Lower leg skin (tissue), 4 donors: ENCODE measurements around the gene ARRDC2. TPM values are rescaled to one million over a fixed set of nuclear protein-coding genes. Genes with fewer than 3 reads are reported as not detected.

ENCODE experiments used
- DNase-seq, 2 donors: peaks; one replicate each; pipeline ENCODE4 v3.0.0-alpha.2; 2019; ENCODE audit warnings: low spot score in 2 of 2
- H3K4me3 ChIP-seq: fragments of 200-600 bp; sonication (generic); 2 replicates; pipeline ENCODE4 v1.5.1; 2017; ENCODE audit warnings: mild to moderate bottlenecking, low read depth; ENCODE audit not compliant: poor library complexity, severe bottlenecking
- POLR2A ChIP-seq, 2 donors: fragments of 450-650 bp; IDR thresholded peaks; one replicate each; pipeline ENCODE4 v1.6.1; 2016 to 2017; ENCODE audit warnings: antibody characterized with exemption in 2 of 2, mild to moderate bottlenecking in 1 of 2, moderate library complexity in 1 of 2
- WGBS, 2 donors: methylation state at CpG; one replicate each; pipeline ENCODE4 v1.1.5; 2018; 5-methylcytosine and 5-hydroxymethylcytosine counted together
- intact Hi-C: fragments of 100-400 bp; cut with DNase I; formaldehyde crosslinking; loops from one replicate; pipeline ENCODE4 v1.15.0; 2023; ENCODE audit warnings: low total_unique reads
- total RNA-seq, 4 donors: library from RNA; depleted of rRNA; stranded (reverse); fragments of >200 nt; gene quantifications; one replicate each; pipeline ENCODE4 v1.1.0, GENCODE V29; 2016
- TF ChIP-seq, protein P1 (sequence below), 3 donors: fragments of 450-650 bp; IDR thresholded peaks; one replicate each; pipeline ENCODE4 v1.5.1; 2016; ENCODE audit warnings: antibody characterized with exemption in 3 of 3, mild to moderate bottlenecking in 3 of 3, moderate library complexity in 2 of 3

The ARRDC2 gene
- total RNA-seq, 4 donors from 2014 or later: 54.1 to 92.8 (median 73.5) TPM

DNA sequence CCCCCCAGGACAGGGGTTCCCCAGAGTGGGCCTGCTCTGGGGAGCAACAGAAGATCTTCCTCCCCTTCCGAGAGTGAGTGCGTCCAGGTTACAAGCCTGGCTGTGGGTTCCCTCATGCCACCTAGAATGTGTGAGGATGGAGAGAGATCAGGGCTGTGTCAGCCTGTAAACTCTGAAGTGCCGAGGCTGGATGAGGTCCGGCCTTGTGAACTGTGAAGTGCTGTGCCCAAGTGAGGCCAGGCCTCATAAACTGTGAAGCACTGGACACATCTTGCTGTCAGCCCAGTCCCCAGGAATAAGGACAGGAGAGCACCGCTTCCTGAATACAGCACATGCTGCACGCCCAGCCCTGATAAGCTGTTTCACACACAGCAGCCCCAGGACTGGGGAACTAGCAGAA is 33.4 kb upstream of the ARRDC2 start:
- TF ChIP-seq, protein P1, sequence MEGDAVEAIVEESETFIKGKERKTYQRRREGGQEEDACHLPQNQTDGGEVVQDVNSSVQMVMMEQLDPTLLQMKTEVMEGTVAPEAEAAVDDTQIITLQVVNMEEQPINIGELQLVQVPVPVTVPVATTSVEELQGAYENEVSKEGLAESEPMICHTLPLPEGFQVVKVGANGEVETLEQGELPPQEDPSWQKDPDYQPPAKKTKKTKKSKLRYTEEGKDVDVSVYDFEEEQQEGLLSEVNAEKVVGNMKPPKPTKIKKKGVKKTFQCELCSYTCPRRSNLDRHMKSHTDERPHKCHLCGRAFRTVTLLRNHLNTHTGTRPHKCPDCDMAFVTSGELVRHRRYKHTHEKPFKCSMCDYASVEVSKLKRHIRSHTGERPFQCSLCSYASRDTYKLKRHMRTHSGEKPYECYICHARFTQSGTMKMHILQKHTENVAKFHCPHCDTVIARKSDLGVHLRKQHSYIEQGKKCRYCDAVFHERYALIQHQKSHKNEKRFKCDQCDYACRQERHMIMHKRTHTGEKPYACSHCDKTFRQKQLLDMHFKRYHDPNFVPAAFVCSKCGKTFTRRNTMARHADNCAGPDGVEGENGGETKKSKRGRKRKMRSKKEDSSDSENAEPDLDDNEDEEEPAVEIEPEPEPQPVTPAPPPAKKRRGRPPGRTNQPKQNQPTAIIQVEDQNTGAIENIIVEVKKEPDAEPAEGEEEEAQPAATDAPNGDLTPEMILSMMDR (IDR thresholded peaks at IDR 0.05): no peak
- TF ChIP-seq POLR2A (IDR thresholded peaks at IDR 0.05): no peak
- 78 to 87% methylated on average over 6 of the region's 6 CpGs for WGBS, 2 donors
- no peak overlapping the region for H3K4me3 ChIP-seq
- intact Hi-C loops: no loop called here
- no peak for DNase-seq

DNA sequence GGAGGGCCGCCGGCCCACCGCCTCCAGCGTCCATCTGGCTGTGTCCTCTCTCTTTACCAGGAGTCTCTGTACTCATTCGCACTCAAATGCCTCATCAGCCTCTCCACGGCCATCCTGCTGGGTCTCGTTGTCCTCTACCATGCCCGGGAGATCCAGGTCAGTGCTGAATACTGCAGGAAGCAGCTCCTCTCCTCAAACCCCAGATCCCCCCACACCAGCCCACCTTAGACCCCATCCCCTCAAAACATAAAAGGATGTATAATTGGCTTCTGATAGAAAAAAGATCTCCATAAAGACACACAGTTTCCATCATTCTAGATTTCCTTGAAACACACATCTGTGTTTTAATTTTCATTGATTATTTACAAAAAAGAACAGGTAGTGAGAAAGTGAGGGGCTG is 32.9 kb upstream of the ARRDC2 start:
- intact Hi-C loops: no loop called here
- no peak for TF ChIP-seq POLR2A (IDR thresholded peaks at IDR 0.05)
- TF ChIP-seq, protein P1 (IDR thresholded peaks at IDR 0.05): no peak

DNA sequence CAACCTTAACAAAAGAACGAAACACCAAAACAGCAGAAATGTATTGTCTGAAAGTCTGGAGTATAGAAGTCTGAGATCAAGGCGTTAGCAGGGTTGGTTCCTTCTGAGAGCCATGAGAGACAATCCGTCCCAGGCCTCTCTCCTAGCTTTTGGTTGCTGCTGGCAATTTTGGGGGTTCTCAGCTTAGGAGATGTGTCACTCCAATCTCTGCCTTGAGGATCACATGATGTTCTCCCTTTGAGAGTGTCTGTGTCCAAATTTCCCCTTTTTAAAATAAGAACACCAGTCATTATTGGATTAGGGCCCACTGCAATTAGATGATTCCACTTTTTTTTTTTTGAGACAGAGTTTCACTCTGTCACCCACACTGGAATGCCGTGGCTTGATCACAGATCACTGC is 30.9 kb upstream of the ARRDC2 start:
- no peak for DNase-seq
- 73 to 77% methylated on average over 4 of the region's 4 CpGs for WGBS, 2 donors
- TF ChIP-seq, protein P1 (IDR thresholded peaks at IDR 0.05): no peak
- TF ChIP-seq POLR2A (IDR thresholded peaks at IDR 0.05): no peak
- H3K4me3 ChIP-seq: no peak overlapping the region
- intact Hi-C loops: no loop called here

More for the DNA sequence above, 32.9 kb upstream of the ARRDC2 start:
- WGBS, 2 donors: 81 to 88% methylated on average over 8 of the region's 8 CpGs
- no peak for DNase-seq
- H3K4me3 ChIP-seq: no peak overlapping the region

DNA sequence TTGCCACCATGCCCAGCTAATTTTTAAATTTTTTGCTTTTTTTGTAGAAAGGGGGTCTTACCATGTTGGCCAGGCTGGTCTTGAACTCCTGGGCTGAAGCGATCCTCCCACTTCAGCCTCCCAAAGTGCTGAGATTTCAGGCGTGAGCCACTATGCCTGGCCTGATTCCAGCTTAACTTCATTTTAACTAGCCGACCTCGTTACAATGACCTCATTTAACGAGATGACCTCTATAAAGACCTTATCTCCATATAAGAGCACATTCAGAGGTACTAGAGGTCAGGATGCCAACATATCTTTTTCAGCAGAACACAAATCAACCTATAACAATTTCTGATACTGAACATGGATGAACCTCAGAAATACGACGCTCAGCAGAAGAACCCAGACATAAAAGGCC is 30.5 kb upstream of the ARRDC2 start:
- WGBS, 2 donors: 70 to 71% methylated on average over 7 of the region's 7 CpGs
- DNase-seq: no peak
- intact Hi-C loops: no loop called here

DNA sequence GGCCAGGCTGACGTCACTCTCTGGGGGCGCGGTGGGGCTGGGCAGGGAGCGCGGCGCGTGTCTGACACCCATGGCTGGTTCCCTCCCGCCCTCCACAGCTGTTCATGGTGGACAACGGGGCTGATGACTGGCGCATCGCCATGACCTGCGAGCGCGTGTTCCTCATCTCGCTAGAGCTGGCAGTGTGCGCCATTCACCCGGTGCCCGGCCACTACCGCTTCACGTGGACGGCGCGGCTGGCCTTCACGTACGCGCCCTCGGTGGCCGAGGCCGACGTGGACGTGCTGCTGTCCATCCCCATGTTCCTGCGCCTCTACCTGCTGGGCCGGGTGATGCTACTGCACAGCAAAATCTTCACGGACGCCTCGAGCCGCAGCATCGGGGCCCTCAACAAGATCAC is 26.4 kb upstream of the ARRDC2 start:
- no peak for DNase-seq
- intact Hi-C loops: no loop called here
- H3K4me3 ChIP-seq: no peak overlapping the region
- 93 to 95% methylated on average over 36 to 38 of the region's 38 CpGs for WGBS, 2 donors
- TF ChIP-seq, protein P1 (IDR thresholded peaks at IDR 0.05): no peak
- no peak for TF ChIP-seq POLR2A (IDR thresholded peaks at IDR 0.05)

More for the DNA sequence above, 30.5 kb upstream of the ARRDC2 start:
- no peak overlapping the region for H3K4me3 ChIP-seq
- TF ChIP-seq POLR2A (IDR thresholded peaks at IDR 0.05): no peak
- TF ChIP-seq, protein P1 (IDR thresholded peaks at IDR 0.05): no peak

DNA sequence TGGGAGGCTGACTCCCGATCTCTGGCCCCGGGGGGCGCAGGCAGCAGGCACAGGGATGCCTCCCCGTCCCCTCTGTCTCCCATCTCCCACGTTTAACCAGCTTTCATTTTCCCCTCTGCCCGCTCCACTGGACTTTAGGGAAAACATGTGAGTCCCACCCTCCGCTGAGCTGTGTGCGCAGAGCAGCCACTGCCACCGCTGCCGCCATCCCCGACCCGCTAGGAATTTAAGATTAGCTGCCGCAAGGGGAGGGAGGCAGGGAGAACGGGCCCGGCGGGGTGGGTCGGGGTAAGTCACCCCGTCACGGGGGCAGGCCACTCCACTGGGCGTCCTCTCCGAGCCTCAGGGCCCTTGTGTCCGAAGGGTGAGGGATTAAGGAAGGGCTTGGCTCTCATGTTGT is 25.5 kb upstream of the ARRDC2 start:
- TF ChIP-seq, protein P1 (IDR thresholded peaks at IDR 0.05): no peak
- no peak for TF ChIP-seq POLR2A (IDR thresholded peaks at IDR 0.05)
- intact Hi-C loops: no loop called here
- no peak for DNase-seq
- 83 to 87% methylated on average over 22 of the region's 22 CpGs for WGBS, 2 donors
- no peak overlapping the region for H3K4me3 ChIP-seq
